ENCODE results near the gene UHRF1. TPM values are rescaled to one million over a fixed set of nuclear protein-coding genes. Genes with fewer than 3 reads are reported as not detected.

UHRF1 gene
- total and polyA plus RNA-seq, 4 donors = 0.06 to 57.4 (median 0.73) TPM

- TF ChIP-seq JUND (IDR thresholded peaks at IDR 0.05) = no peak
- no peak for TF ChIP-seq RXRA (IDR thresholded peaks at IDR 0.05)
- TF ChIP-seq ATF3 (IDR thresholded peaks at IDR 0.05) = no peak
- TF ChIP-seq FOXA1 (IDR thresholded peaks at IDR 0.05) = no peak
- TF ChIP-seq HNF4G (IDR thresholded peaks at IDR 0.05) = no peak
- TF ChIP-seq SP1 (IDR thresholded peaks at IDR 0.05) = no peak
- TF ChIP-seq YY1 (IDR thresholded peaks at IDR 0.05) = no peak
- no peak for TF ChIP-seq GABPA (IDR thresholded peaks at IDR 0.05 in 1 of 2, conservative IDR thresholded peaks at IDR 0.05 in 1 of 2)
- TF ChIP-seq MAX (IDR thresholded peaks at IDR 0.05) = no peak
- no peak for TF ChIP-seq TAF1 (conservative IDR thresholded peaks at IDR 0.05)
- no peak for TF ChIP-seq HNF4A (conservative IDR thresholded peaks at IDR 0.05)
- 84% methylated on average over 13 of the region's 13 CpGs for WGBS
- DNase-seq (ENCODE audit: low spot score) = no peak
- Histone ChIP-seq H3K27me3 (ENCODE audit: control insufficient read depth in 4 of 4, insufficient read depth in 4 of 4, low read length in 3 of 4) (no peaks in the 10 kb centered on the region), H3K9me3 (ENCODE audit: control insufficient read depth in 4 of 4, low read length in 3 of 4) (no peaks in the 10 kb centered on the region), H3K27ac (ENCODE audit: low read depth in 1 of 2, low read length in 2 of 2) (peak overlapping the region in 1 of 2 donors; percentile 11), H3K36me3 (ENCODE audit: control insufficient read depth in 4 of 4, insufficient read depth in 3 of 4, low read depth in 1 of 4, low read length in 3 of 4) (peaks cover 0 to 2% (median 0%) of the 10 kb centered on the region in 4 donors), H3K4me1 (ENCODE audit: control insufficient read depth in 4 of 4, insufficient read depth in 4 of 4, low read length in 3 of 4) (peaks cover 7 to 19% (median 13%) of the 10 kb centered on the region in 4 donors), H3K4me3 (ENCODE audit: low read depth in 1 of 3, low read length in 3 of 3) (no peak overlapping the region), H3K9ac (ENCODE audit: low read depth in 1 of 2, low read length in 2 of 2) (no peak overlapping the region)
Observed at GRCh38 chr19:4988770-4989251, 79.5 kb downstream of the UHRF1 start.

GRCh38 chr19:4990306-4990705 lies 81.0 kb downstream of the UHRF1 start:
- TF ChIP-seq FOXA2 (IDR thresholded peaks at IDR 0.05) (no peak), RAD21 (IDR thresholded peaks at IDR 0.05) (no peak), CTCF (IDR thresholded peaks at IDR 0.05; ENCODE audit: low read depth, low read length, missing input control) (no peak)
- Histone ChIP-seq H3K4me3 (ENCODE audit: low read depth in 1 of 3, low read length in 3 of 3) (no peak overlapping the region), H3K27ac (ENCODE audit: low read depth in 1 of 2, low read length in 2 of 2) (peak overlapping the region in 1 of 2 donors; percentile 31), H3K9ac (ENCODE audit: low read depth in 1 of 2, low read length in 2 of 2) (no peak overlapping the region), H3K9me3 (ENCODE audit: control insufficient read depth in 4 of 4, low read length in 3 of 4) (no peaks in the 10 kb centered on the region), H3K27me3 (ENCODE audit: control insufficient read depth in 4 of 4, insufficient read depth in 4 of 4, low read length in 3 of 4) (no peaks in the 10 kb centered on the region), H3K36me3 (ENCODE audit: control insufficient read depth in 4 of 4, insufficient read depth in 3 of 4, low read depth in 1 of 4, low read length in 3 of 4) (peaks cover 0 to 2% (median 0%) of the 10 kb centered on the region in 4 donors), H3K4me1 (ENCODE audit: control insufficient read depth in 4 of 4, insufficient read depth in 4 of 4, low read length in 3 of 4) (peaks cover 7 to 17% (median 13%) of the 10 kb centered on the region in 4 donors)
- DNase-seq (ENCODE audit: low spot score) = no peak
- 78% methylated on average over 7 of the region's 7 CpGs for WGBS

GRCh38 chr19:4991538-4991937 lies 82.2 kb downstream of the UHRF1 start:
- H3K27ac ChIP-seq (ENCODE audit: low read depth in 1 of 2, low read length in 2 of 2) = peak overlapping the region; percentile 19 to 21
- DNase-seq (ENCODE audit: low spot score) = no peak
- peaks cover 7 to 17% (median 13%) of the 10 kb centered on the region in 4 donors for H3K4me1 ChIP-seq (ENCODE audit: control insufficient read depth in 4 of 4, insufficient read depth in 4 of 4, low read length in 3 of 4)
- H3K27me3 ChIP-seq (ENCODE audit: control insufficient read depth in 4 of 4, insufficient read depth in 4 of 4, low read length in 3 of 4) = no peaks in the 10 kb centered on the region
- H3K9ac ChIP-seq (ENCODE audit: low read depth in 1 of 2, low read length in 2 of 2) = peak overlapping the region in 1 of 2 donors; percentile 37
- no peaks in the 10 kb centered on the region for H3K9me3 ChIP-seq (ENCODE audit: control insufficient read depth in 4 of 4, low read length in 3 of 4)
- no peak overlapping the region for H3K4me3 ChIP-seq (ENCODE audit: low read depth in 1 of 3, low read length in 3 of 3)
- peaks cover 0 to 3% (median under 1%) of the 10 kb centered on the region in 4 donors for H3K36me3 ChIP-seq (ENCODE audit: control insufficient read depth in 4 of 4, insufficient read depth in 3 of 4, low read depth in 1 of 4, low read length in 3 of 4)
- WGBS = 42% methylated on average over 9 of the region's 9 CpGs
- TF ChIP-seq RAD21 (IDR thresholded peaks at IDR 0.05) (no peak), GABPA (IDR thresholded peaks at IDR 0.05 in 1 of 2, conservative IDR thresholded peaks at IDR 0.05 in 1 of 2) (no peak), HNF4A (conservative IDR thresholded peaks at IDR 0.05) (peak in 1 of 2 donors; percentile 22), FOXA2 (IDR thresholded peaks at IDR 0.05) (peak; percentile 27), NR2F2 (IDR thresholded peaks at IDR 0.05) (no peak), CTCF (IDR thresholded peaks at IDR 0.05; ENCODE audit: low read depth, low read length, missing input control) (no peak), HNF4G (IDR thresholded peaks at IDR 0.05) (no peak), YY1 (IDR thresholded peaks at IDR 0.05) (peak; percentile 59), RXRA (IDR thresholded peaks at IDR 0.05) (peak in 1 of 2 donors; percentile 53), ATF3 (IDR thresholded peaks at IDR 0.05) (no peak), MAX (IDR thresholded peaks at IDR 0.05) (no peak)
